ENCODE data around the gene ZNF385B. TPM values are rescaled to one million over a fixed set of nuclear protein-coding genes. Genes with fewer than 3 reads are reported as not detected.
"Not testable (repeated sequence)": the region's sequence is repeated elsewhere in the genome, so short reads cannot be mapped to it uniquely, and the experiment has no call there.

The ZNF385B gene
- total RNA-seq, result not detected in 2 replicates

DNA sequence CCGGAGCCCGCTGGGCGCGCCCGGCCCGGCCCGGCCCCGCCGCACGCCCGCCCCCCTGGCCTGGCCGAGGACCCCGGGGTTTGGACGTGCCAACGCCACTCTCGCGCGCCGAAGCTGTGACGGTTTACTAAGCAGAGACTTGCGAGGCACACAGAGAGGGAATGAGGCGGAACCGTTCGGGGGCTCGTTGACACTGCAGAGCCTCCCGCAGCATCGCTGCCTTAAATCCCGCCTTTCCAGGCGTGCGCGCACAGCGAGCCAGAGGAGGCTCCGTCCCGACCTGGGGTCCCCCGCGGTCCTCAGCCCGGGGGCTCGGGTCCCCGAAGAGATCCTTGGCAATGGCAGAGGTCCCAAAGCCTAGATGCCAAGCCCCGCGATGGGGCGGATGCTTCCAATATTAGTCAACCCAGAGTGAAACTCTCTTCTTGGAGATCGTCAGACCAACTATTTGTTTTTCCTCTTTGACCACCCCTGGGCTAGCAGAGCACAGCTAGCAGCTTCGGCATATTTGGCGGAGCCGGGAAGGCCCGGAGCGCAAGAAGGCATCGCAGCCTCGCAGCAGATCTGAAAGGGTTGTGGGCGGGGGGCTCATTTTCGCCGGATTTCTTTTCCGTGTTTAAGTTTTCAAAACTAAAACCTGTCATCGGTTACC lies at the start of gene ZNF385B:
ZNF385B (minus strand) TSS at position 197 of the 652 bp plus-strand sequence.
- DNase-seq (ENCODE audit: low read depth in 2 of 2), result peak; percentile 4

DNA sequence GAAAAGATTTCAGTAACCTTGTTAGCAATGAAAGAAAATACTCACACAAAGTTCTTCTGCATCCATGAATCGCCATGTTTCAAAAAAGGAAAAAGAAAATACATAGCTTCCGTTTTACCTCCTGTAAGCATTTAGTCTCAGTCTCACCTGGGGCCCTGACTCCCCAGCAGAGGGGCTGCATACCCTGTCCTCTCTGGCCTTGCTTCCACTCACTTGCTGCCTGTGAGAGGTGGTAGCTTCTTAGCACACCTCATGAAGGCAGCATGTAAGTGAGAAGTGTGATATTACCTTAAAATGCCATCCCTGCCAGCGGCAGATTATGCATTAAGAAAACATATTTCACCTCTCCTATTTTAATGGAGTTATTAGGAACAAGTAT lies 49.3 kb upstream of the ZNF385B start:
- DNase-seq (ENCODE audit: low read depth in 2 of 2), result no peak

DNA sequence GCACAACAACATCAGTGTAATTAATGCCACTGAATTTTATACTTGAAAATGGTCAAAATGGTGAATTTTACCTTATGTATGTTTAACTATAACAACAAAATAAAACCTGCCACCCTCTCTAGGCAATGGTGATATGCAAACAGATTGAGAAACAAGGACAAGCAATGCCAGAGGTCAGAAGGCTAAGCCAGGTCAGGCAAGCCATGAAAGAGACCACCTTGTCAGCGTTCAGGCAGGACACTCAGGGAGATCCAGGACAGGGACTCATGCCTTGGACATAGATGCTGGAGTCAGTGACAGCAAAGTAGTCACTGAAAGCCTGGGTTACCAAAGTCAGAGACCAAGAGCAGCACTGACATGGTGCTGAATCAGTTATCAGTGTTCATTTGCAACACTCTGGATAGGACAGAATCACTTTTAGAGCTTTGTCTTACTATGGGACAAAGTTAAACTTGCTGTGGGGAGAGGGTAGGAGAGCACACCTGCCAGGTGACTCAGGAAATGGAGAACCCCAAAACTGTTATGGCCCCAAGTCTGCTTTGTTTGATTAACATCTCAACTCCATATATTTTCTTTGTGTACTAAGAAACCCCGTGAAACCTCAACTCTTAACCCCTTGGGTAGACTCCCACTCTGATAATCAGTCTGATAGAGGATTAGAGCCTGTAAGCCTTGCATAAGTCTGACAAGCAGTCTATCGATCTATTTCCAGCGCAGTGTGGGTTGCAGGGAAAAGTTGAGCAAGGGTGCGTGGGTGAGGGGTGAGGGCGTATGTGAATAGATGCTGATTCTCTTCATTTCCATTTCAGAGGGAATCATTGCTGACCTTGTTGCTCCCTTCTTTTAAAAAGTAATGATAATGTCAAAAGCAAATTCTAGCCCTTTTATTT lies 48.7 kb upstream of the ZNF385B start:
- DNase-seq (ENCODE audit: low read depth in 2 of 2), result no peak

DNA sequence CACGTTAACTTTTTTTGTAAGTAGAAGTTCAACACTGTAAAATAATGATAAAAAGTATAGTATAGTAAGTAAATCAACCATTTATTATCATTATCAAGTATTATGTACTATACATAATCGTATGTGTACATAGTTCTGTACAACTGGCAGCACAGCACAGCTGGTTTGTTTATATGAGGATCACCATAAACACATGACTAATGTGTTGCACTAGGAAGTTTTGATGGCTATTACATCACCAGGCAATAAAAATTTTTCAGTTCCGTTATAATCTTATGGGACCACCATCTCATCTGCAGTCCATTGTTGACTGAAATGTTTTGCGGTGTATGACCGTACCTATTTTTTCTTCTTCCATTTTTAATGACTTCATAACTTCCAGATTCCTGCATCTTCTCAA lies 39.2 kb upstream of the ZNF385B start:
- no peak for DNase-seq (ENCODE audit: low read depth in 2 of 2)

DNA sequence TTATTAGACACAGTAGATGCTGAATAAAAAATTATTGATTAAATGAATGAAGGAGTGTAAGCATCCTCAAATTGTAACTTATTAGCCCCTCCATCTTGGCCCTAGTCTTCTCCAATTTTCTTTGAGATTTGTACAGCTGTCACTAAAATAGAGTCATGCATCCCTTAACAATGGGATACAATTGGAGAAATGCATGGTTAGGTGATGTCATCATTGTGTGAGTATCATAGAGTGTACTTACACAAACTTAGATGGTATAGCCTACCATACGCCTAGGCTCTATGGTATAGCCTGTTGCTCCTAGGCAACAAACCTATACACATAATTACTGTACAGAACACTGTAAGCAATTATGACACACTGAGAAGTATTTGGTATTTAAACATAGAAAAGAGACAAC lies 38.3 kb upstream of the ZNF385B start:
- no peak for DNase-seq (ENCODE audit: low read depth in 2 of 2)

DNA sequence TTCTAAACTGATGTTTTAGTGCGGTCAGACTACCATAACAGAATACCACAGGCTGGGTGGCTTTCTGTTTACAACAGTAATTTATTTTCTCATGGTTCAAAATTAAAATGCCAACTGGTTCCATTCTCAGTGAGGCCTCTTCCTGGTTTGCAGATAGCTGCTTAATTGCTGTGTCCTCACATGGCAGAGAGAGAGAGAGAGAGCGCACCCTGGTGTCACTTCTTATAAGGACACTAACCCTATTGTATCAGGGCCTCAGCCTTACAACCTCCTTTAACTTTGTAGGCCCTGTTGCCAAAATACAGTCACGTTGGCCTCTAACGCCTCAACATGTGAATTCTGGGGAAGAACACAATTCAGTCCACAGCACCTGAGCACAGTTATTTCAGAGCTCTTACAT lies 37.5 kb upstream of the ZNF385B start:
- DNase-seq (ENCODE audit: low read depth in 2 of 2), result peak; percentile 34 to 41

DNA sequence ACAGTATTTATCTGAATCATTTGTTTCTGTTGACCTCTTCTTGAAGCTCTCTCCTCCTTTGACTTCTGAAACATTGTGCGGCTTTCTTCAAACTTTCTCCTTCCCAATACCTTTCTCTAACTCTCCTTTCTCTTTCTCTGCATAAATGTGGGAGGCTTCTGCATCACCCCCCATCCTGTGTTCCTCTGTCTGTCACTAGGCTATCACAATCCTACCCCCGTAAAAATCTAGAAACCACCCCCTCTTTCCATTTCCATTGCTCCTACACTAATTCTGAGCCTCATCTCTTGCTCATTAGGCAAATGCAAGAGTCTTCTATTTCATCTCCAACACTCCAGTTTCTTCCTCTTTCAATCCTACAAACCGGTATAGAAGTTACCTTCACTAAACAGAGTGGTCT lies 32.2 kb upstream of the ZNF385B start:
- DNase-seq (ENCODE audit: low read depth in 2 of 2), result no peak

DNA sequence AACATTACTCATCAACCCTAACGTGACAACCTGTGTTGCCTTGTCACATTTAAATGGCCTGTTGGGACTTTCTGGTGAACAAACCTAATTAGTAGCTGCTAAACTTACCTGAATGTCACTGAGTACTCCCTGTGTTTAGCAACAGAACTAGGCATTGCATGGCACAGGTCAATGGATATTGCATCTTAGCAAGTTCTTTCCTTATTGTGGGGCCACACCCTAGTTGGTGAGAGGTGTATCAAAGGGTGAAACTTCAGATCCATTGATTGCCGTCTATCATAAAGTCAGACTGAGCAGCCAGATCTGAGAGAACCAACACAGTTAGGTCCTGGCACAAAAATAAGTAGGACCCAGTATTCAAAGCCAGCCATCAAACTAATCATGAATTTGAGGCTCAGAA lies 29.8 kb upstream of the ZNF385B start:
- DNase-seq (ENCODE audit: low read depth in 2 of 2), result no peak

DNA sequence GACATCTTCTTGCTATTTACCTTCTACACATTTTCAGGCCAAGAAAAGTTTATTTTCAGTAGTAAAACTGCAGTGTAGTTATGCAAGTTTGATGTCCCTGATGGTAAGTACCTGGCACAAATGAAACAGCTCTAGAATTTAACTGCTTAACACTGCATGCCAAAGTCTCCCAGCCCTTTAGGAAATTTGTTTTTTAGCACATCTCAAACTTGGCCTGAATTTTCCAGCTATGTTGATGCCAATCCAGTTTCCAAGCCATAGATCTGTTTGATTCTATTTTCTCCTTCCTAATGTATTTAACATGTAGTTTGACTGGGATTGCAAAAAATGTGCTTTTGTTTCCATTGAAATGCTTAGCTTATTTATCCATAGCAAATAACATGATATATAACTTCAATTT lies 29.3 kb upstream of the ZNF385B start:
- DNase-seq (ENCODE audit: low read depth in 2 of 2), result no peak

DNA sequence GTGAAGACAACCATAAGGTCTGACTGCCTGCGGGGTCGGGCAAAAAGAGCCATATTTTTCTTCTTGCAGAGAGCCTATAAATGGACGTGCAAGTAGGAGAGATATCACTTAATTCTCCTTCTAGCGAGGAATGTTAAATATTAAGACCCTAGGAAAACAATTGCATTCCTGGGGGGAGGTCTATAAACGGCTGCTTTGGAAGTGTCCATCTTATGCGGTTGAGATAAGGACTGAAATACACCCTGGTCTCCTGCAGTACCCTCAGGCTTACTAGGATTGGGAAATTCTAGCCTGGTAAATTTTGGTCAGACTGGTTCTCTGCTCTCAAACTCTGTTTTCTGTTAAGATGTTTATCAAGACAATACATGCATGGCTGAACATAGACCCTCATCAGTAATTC lies 27.2 kb upstream of the ZNF385B start:
- DNase-seq (ENCODE audit: low read depth in 2 of 2), result not testable (repeated sequence)

DNA sequence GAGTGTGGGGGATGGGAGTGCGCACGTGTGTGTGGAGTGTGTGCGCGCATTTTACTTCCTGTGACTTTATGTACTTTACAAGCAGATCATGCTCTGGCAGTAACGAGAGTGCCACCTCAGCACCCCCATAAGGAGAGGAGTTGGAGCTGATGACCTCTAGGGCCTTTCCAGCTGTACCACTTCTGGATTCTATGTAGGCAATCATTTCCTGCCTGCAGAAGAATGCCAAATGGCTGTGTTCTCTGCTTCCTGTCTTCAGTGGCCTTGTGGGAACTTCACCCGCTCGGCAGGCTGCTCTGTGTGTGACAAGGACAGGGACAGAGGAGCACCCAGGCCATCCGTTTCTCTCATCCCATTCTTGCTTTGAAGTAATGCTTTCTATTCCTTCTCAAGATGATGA lies 22.8 kb upstream of the ZNF385B start:
- no peak for DNase-seq (ENCODE audit: low read depth in 2 of 2)

DNA sequence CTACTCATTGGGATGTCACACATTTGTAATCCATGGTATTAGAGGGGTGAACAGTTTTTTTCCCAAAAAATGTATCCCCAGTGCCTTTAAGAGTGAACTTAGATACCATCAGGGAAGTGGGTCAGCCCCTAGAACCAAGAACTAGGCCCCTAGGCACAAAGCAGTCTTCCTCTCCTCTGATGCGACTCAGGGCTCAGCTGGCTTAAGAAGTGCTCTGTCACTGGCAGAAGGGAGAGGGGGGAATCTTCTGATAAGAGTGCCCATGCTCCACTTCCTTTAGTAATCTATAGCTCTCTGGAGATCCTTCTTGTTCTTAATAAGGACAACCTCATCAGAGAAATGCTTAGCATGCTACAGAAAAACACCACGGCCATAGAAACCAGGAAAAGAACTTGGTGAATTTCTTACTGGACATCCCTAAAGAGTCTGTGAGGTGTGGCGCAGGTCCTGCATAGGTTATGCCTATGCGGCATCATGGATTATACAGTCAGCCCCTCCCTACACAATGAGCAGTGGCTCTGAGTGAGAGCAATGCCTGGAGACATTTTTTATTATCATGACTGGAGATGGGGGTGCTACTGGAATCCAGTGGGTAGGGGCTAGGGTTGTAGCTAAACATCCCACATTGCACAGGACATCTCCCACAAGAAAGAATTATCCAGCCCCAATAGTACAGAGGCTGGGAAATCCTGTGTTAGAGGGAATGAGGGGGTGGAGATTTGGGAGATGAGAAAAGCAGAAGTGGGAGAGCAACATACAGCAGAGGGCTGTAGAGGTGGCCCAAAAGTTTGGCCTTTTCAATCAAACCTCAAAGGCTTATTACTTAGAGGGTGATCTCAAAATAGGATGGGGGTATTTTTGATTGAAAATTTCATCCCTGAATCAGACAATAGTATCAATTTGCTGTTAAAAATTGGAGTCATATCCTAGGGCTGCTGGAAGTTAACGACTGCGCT lies 21.7 kb upstream of the ZNF385B start:
- no peak for DNase-seq (ENCODE audit: low read depth in 2 of 2)

DNA sequence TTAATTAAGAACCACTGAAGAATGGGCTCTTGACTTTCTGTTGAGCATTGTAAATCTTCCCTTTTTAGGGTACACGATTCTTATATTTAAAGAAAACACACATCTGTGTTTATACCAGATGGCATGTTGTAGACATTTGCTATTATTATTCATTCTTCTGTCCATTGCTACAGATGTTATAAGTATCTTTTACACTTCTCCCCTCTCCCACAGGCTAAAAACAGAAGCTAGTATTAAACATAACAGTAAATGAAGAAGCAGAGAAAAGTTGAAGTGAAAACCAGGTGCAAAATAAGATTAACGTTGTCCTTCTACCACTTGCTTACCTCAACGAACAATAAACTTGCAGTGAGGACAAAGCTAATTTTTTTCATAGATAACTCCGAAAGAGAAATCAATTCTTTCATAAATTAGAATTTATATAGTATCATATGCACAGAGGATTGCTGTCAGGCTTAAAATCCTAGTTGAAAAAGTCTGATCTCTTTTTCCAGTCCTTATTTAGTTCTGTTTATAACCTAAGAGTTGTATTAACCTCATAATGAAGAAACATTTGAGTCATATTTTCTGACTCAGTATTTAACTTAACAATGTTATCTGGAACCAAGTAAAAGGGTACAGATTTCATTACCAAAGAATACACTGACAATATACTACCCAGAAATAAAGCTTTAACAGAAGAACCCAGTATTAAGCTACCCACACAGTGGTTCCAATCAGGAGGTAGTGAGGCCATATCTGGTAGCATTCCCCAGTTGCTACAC lies 16.4 kb upstream of the ZNF385B start:
- DNase-seq (ENCODE audit: low read depth in 2 of 2), result no peak

DNA sequence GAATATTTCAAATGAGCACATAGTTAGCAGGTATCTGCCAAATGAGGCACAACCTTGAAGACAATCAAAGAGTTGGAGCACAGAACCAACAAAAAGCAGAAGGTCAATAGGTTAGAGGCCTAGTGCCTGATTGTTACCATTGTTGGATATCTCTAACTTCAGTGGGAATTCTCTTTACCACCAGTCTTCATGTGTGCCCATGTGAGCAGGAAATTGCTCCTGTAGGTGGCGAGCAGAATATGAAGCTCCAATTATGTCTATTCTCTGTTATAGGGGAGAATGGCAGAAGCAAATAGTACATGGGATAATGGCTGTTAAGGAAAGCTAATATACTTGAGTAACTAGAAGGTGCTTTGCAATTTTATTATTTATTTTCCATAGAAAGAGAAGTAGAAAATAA lies 14.9 kb upstream of the ZNF385B start:
- no peak for DNase-seq (ENCODE audit: low read depth in 2 of 2)

DNA sequence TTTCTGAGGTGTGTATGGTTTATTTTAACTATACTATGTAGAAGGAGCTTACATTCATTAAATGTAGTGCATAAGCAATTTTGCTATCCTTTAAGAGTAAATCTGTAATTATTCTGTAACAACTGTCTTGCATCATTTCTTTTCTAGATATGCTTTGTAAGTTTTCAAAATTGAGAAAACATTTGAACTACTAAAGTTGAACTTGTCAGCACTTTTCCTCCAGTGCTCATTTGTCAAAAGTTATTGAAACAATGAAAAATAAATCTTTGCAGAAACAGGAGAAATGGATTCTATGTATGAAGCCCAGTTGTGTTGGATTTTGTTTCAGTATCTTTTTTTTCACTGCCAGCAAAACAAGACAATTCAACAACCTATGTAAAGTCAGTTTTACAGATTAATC lies 14.5 kb upstream of the ZNF385B start:
- no peak for DNase-seq (ENCODE audit: low read depth in 2 of 2)

DNA sequence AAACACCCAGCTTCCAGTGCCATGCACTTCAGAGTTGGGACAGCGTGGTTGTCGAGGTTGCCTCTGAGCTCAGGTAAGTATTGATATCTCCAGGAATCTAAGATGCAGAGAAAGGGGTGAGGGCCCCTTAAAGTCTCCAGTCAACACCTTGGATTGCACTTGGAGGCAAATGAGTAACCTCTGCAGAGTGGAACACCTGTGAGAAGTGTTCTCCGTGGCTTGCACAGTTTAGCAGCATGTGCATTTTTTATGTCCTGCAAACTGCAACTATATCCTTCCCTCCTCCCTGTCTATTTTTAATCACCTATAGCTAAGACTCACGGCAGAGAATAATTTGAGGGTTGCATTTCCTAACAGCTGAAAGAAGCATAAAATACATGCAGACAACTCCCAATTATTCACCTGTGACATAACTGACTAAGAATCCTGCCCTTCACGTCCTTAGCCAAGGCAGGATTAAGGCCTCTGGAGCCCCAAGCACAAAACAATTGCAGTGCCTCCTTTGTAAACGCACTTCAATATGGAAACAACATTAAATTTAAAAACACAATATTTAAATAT lies 1.6 kb upstream of the ZNF385B start:
- DNase-seq (ENCODE audit: low read depth in 2 of 2), result no peak

DNA sequence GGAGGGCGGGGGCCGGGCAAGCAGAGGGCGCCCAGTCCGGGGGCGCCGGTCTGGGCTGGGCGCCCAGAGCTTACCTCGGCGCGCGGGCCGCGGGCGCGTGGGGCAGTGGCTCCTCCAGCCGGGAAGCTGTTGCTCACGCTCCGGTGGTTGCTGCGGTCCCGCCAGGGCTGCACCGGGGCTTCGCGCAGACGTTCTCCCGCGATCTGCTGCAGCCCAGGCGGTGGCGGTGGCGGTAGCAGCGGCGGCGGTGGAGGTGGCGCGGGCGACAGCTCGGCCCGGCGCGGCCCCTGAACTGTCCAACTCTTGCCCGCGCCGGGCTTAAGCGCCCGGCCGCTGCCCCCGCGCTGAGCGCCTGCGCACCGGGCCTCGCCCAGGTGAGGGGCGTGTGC lies 391 bp downstream of the ZNF385B start:
- peak; percentile 2 to 7 for DNase-seq (ENCODE audit: low read depth in 2 of 2)

DNA sequence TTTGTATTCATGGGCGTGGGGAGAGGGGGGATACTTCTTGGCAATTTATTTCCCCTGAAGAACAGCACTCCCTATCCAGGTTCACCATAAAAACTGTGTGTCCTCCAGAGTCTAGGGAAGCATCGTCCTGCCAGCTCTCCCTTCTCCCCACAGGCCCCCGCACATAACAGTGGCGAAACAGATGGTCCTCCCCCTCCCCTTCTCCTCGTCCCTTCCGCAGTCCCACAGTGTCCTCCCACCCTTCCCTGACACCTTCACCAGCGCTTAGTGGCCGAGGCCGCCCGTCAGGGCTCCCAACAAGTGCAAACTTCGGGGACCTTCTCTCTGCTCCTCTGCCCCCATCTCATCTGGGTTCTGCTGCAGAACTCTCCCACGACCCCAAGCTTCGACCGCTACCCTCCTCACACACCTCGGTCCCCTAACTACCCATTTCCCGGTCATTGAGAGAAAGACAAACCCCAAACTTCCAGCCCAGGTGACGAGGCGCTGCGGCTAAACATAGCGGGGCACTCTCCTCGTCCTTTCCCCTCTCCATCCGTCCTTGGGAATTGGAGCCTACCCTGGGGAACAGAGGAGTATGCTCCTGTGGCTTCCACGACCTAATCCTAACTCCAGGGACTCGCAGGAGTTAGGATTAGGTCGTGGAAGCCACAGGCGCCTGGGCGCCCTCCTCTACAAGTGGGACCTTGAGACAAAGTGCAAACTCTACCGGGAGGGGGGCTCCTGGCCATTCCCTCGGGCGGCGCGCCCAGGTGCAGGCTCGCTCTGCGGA lies 971 bp downstream of the ZNF385B start:
- DNase-seq (ENCODE audit: low read depth in 2 of 2), result no peak

DNA sequence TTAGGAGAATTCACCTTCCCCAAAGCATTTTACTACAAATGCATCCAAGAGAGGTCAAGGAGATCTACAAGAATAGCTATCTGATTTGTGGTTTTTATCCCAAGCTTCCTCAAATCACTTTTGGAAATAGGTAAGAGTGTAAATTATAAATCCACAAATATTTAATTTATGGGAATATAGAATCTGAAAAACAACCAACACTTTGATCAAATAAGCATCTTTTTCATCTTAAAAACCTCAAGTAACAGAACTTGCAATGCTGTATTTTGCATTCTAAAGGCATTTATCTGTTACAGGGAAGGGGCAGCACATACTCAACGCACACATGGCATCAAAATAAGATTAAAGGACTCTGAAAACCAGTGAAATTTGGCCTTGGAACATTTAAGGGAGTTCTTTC lies 1.9 kb downstream of the ZNF385B start:
- no peak for DNase-seq (ENCODE audit: low read depth in 2 of 2)

DNA sequence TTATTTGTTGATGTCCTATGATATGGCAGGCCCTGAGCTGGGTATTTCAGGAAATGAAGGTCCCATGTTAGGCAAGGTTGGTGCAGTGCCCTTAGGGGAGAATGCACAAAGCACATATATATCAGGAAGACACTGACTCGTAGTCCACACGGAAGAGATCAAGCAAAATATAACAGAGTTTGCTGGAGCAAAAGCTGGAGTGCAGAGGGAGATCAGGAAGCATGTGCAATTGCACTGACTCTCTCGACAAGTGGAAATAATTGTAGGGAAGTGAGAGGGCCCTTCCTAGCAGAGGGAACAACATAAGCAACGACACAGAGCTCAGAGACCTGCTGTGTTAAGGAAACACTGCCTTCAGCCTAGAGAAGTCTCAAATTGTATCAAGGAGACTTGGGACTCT lies 4.2 kb downstream of the ZNF385B start:
- DNase-seq (ENCODE audit: low read depth in 2 of 2), result no peak

All from lung microvascular endothelial cell (primary cell).